Measurements from ENCODE around the gene RNF213. TPM values are rescaled to one million over a fixed set of nuclear protein-coding genes. Genes with fewer than 3 reads are reported as not detected.
"Not testable (repeated sequence)": the region's sequence is repeated elsewhere in the genome, so short reads cannot be mapped to it uniquely, and the experiment has no call there.

Gene RNF213
- total RNA-seq, 1 experiment from 2014 or later = 71.4 TPM

- BruUV-seq (replicated peaks) = no TSS peak
- Histone ChIP-seq H3K9ac (ENCODE audit: low read length) (no peak overlapping the region), H3F3A (ENCODE audit: low read length, unreplicated experiment) (peaks cover 4% of the 10 kb centered on the region), H4K20me1 (ENCODE audit: low read length) (no peaks in the 10 kb centered on the region), H3K9me3 (ENCODE audit: low read length) (no peaks in the 10 kb centered on the region), H3K79me2 (ENCODE audit: low read length) (peaks cover under 1% of the 10 kb centered on the region; the same call in 1 of the 2 replicates), H3K4me1 (ENCODE audit: insufficient read depth, low read length) (peaks cover 38% of the 10 kb centered on the region), H3K27me3 (ENCODE audit: low read length) (no peaks in the 10 kb centered on the region), H3K4me3 (ENCODE audit: low read length) (no peak overlapping the region), H3K36me3 (ENCODE audit: low read depth, low read length) (no peaks in the 10 kb centered on the region), H3K9me2 (replicated peaks; ENCODE audit: low read length) (no peaks in the 10 kb centered on the region), H3K4me2 (ENCODE audit: low read length) (no peak overlapping the region), H2AFZ (ENCODE audit: low read length) (no peak overlapping the region), H3K27ac (ENCODE audit: low read length) (no peak overlapping the region)
- intact Hi-C loops (cut with micrococcal nuclease) = no loop called here
- ChIA-PET CTCF (no interaction called here), POLR2A (ENCODE audit: unreplicated experiment) (no interaction called here)
- TF ChIP-seq EZH2phosphoT487 (IDR thresholded peaks at IDR 0.05; ENCODE audit: borderline replicate concordance, low read length) (no peak), EZH2 (IDR thresholded peaks at IDR 0.05; ENCODE audit: low read length, unreplicated experiment) (no peak), CTCF (conservative IDR thresholded peaks at IDR 0.05; ENCODE audit: low read depth, low read length) (no peak)
- DNase-seq (no peak), ATAC-seq (no peak)
These were observed 4.7 kb upstream of the RNF213 start for GRCh38 chr17:80256034-80256350.

- no peaks in the 10 kb centered on the region for H3K9me3 ChIP-seq (ENCODE audit: low read length)
These were observed 2.9 kb upstream of the RNF213 start for GRCh38 chr17:80257716-80258213.

GRCh38 chr17:80258296-80258695, 2.4 kb upstream of the RNF213 start:
- DNase-seq; H3K36me3 ChIP-seq (ENCODE audit: low read depth, low read length); intact Hi-C loops (cut with micrococcal nuclease); H3K9me2 ChIP-seq (replicated peaks; ENCODE audit: low read length); H2AFZ ChIP-seq (ENCODE audit: low read length); H3K9me3 ChIP-seq (ENCODE audit: low read length); H3K27ac ChIP-seq (ENCODE audit: low read length); POLR2A ChIA-PET (ENCODE audit: unreplicated experiment); H4K20me1 ChIP-seq (ENCODE audit: low read length); H3F3A ChIP-seq (ENCODE audit: low read length, unreplicated experiment); H3K4me2 ChIP-seq (ENCODE audit: low read length); CTCF ChIA-PET; H3K9ac ChIP-seq (ENCODE audit: low read length); H3K4me3 ChIP-seq (ENCODE audit: low read length); H3K27me3 ChIP-seq (ENCODE audit: low read length); BruUV-seq (replicated peaks); ATAC-seq: not testable (repeated sequence)
- H3K79me2 ChIP-seq (ENCODE audit: low read length) = peaks cover 20% of the 10 kb centered on the region
- H3K4me1 ChIP-seq (ENCODE audit: insufficient read depth, low read length) = peaks cover 46% of the 10 kb centered on the region

More at GRCh38 chr17:80257716-80258213, 2.9 kb upstream of the RNF213 start:
- no peaks in the 10 kb centered on the region for H3K36me3 ChIP-seq (ENCODE audit: low read depth, low read length)
- DNase-seq (no peak), ATAC-seq (no peak)
- intact Hi-C loops (cut with micrococcal nuclease) = no loop called here
- H3K27ac ChIP-seq (ENCODE audit: low read length) = no peak overlapping the region
- H3F3A ChIP-seq (ENCODE audit: low read length, unreplicated experiment) = peaks cover 8% of the 10 kb centered on the region
- peaks cover 50% of the 10 kb centered on the region for H3K4me1 ChIP-seq (ENCODE audit: insufficient read depth, low read length)
- no peaks in the 10 kb centered on the region for H3K9me2 ChIP-seq (replicated peaks; ENCODE audit: low read length)
- H3K4me2 ChIP-seq (ENCODE audit: low read length) = no peak overlapping the region
- no peaks in the 10 kb centered on the region for H3K27me3 ChIP-seq (ENCODE audit: low read length)
- no peak for TF ChIP-seq EZH2 (IDR thresholded peaks at IDR 0.05; ENCODE audit: low read length, unreplicated experiment)
- TF ChIP-seq EZH2phosphoT487 (IDR thresholded peaks at IDR 0.05; ENCODE audit: borderline replicate concordance, low read length) = no peak
- TF ChIP-seq CTCF (conservative IDR thresholded peaks at IDR 0.05; ENCODE audit: low read depth, low read length) = no peak
- no peak overlapping the region for H3K9ac ChIP-seq (ENCODE audit: low read length)
- no TSS peak for BruUV-seq (replicated peaks)
- POLR2A ChIA-PET (ENCODE audit: unreplicated experiment) = no interaction called here
- CTCF ChIA-PET = no interaction called here
- peaks cover 18% of the 10 kb centered on the region for H3K79me2 ChIP-seq (ENCODE audit: low read length)
- no peaks in the 10 kb centered on the region for H4K20me1 ChIP-seq (ENCODE audit: low read length)
- no peak overlapping the region for H2AFZ ChIP-seq (ENCODE audit: low read length)
- no peak overlapping the region for H3K4me3 ChIP-seq (ENCODE audit: low read length)
